Ishikawa (cell line): ENCODE measurements around the gene VPS33A.

Experiments
- CEBPB ChIP-seq: IDR thresholded peaks from 2 replicates; pipeline ENCODE4 v1.6.1; 2012
- CREB1 ChIP-seq: IDR thresholded peaks from 2 replicates; pipeline ENCODE4 v1.6.1; 2012; ENCODE audit warnings: low read depth
- EGR1 ChIP-seq: IDR thresholded peaks from 2 replicates; pipeline ENCODE4 v1.6.1; 2012
- EP300 ChIP-seq: IDR thresholded peaks from 2 replicates; pipeline ENCODE4 v1.6.1; 2012; ENCODE audit warnings: borderline replicate concordance
- FOXM1 ChIP-seq: IDR thresholded peaks from 2 replicates; pipeline ENCODE4 v1.6.1; 2012; ENCODE audit warnings: low read depth, borderline replicate concordance
- MAX ChIP-seq: IDR thresholded peaks from 2 replicates; pipeline ENCODE4 v1.6.1; 2012
- NFIC ChIP-seq: IDR thresholded peaks from 2 replicates; pipeline ENCODE4 v1.6.1; 2012
- RAD21 ChIP-seq: IDR thresholded peaks from 2 replicates; pipeline ENCODE4 v1.6.1; 2012; ENCODE audit warnings: low read depth
- REST ChIP-seq: IDR thresholded peaks from 2 replicates; pipeline ENCODE4 v1.6.1; 2012; ENCODE audit warnings: low read depth, mild to moderate bottlenecking
- TAF1 ChIP-seq: IDR thresholded peaks from 2 replicates; pipeline ENCODE4 v1.6.1; 2012; ENCODE audit warnings: low read depth, mild to moderate bottlenecking
- TCF12 ChIP-seq: IDR thresholded peaks from 2 replicates; pipeline ENCODE4 v1.6.1; 2012; ENCODE audit warnings: low read depth
- TEAD4 ChIP-seq: IDR thresholded peaks from 2 replicates; pipeline ENCODE4 v1.6.1; 2012
- USF1 ChIP-seq: IDR thresholded peaks from 2 replicates; pipeline ENCODE4 v1.6.1; 2012
- YY1 ChIP-seq: IDR thresholded peaks from 2 replicates; pipeline ENCODE4 v1.6.1; 2012; ENCODE audit warnings: low read depth
- ZBTB7A ChIP-seq: IDR thresholded peaks from 2 replicates; pipeline ENCODE4 v1.6.1; 2012; ENCODE audit warnings: low read depth

Gene VPS33A

GRCh38 chr12:122205053-122205925 is 61.0 kb downstream of the VPS33A start:
- TF ChIP-seq NFIC (no peak), EP300 (no peak), CREB1 (no peak), CEBPB (no peak)

GRCh38 chr12:122204167-122205052 is 61.9 kb downstream of the VPS33A start:
- peak; percentile 11 for TF ChIP-seq ZBTB7A
- no peak for TF ChIP-seq TAF1

GRCh38 chr12:122203301-122204166 is 62.8 kb downstream of the VPS33A start, which contains the start of gene B3GNT4:
TSS of gene B3GNT4 (plus strand) at chr12:122203709. CDS start at chr12:122204619, 910 bp downstream.
- TF ChIP-seq EGR1 (peak; percentile 95), REST (no peak), FOXM1 (no peak), USF1 (0 out of 2 replicates have a peak, but pooled peaks have one; percentile 15), TEAD4 (0 out of 2 replicates have a peak, but pooled peaks have one; percentile 21), ZBTB7A (no peak; the same call in 1 of the 2 replicates), TAF1 (no peak; the same call in 1 of the 2 replicates), TCF12 (peak; percentile 16; the same call in 1 of the 2 replicates), CEBPB (no peak), EP300 (no peak; the same call in 1 of the 2 replicates), YY1 (no peak), CREB1 (no peak), RAD21 (no peak), NFIC (no peak), MAX (peak; percentile 84)

GRCh38 chr12:122202017-122202416 is 64.3 kb downstream of the VPS33A start:
- TF ChIP-seq TEAD4 (no peak), RAD21 (no peak), ZBTB7A (no peak), EP300 (no peak), TCF12 (no peak), FOXM1 (no peak), USF1 (no peak), MAX (no peak), YY1 (no peak), NFIC (no peak), CREB1 (no peak), REST (no peak)

GRCh38 chr12:122201381-122201780 is 64.9 kb downstream of the VPS33A start:
- TF ChIP-seq MAX, result no peak
- no peak for TF ChIP-seq RAD21
- TF ChIP-seq TEAD4, result no peak
- TF ChIP-seq REST, result no peak
- TF ChIP-seq CEBPB, result no peak
- TF ChIP-seq NFIC, result no peak
- no peak for TF ChIP-seq ZBTB7A
- TF ChIP-seq FOXM1, result no peak
- no peak for TF ChIP-seq TAF1
- no peak for TF ChIP-seq USF1
- no peak for TF ChIP-seq TCF12
- TF ChIP-seq EP300, result no peak
- TF ChIP-seq YY1, result no peak
- TF ChIP-seq CREB1, result no peak
- TF ChIP-seq EGR1, result no peak
